GM06990 (cell line): ENCODE measurements around the gene ETV3.
"Not testable (repeated sequence)": the region's sequence is repeated elsewhere in the genome, so short reads cannot be mapped to it uniquely, and the experiment has no call there.

Experiments used
- DNase-seq: peaks from one replicate; pipeline ENCODE4 v3.0.0-alpha.2; 2011; ENCODE audit not compliant: insufficient read length; ENCODE audit errors: extremely low read depth
- H3K27me3 ChIP-seq: replicated peaks from 2 replicates; pipeline ENCODE4 v1.6.0; 2011; ENCODE audit warnings: low read length; ENCODE audit not compliant: control insufficient read depth, insufficient read depth
- H3K36me3 ChIP-seq: 2 replicates; pipeline ENCODE4 v1.5.1; 2011; ENCODE audit warnings: low read length; ENCODE audit not compliant: control insufficient read depth, insufficient read depth
- H3K4me3 ChIP-seq: replicated peaks from 2 replicates; pipeline ENCODE4 v1.5.1; 2011; ENCODE audit warnings: low read depth, mild to moderate bottlenecking, control low read depth, low read length
- CTCF ChIP-seq: IDR thresholded peaks from 2 replicates; pipeline ENCODE4 v1.5.1; 2011; ENCODE audit warnings: low read length, control low read depth, mild to moderate bottlenecking, inconsistent platforms; ENCODE audit not compliant: insufficient read depth, poor library complexity, severe bottlenecking

The ETV3 gene

GRCh38 chr1:157171903-157172503, 33.8 kb upstream of the ETV3 start:
- DNase-seq, H3K27me3 ChIP-seq, H3K36me3 ChIP-seq, H3K4me3 ChIP-seq: not testable (repeated sequence)
- peak; percentile 31 for TF ChIP-seq CTCF

- no peaks in the 10 kb centered on the region; the same call in 1 of the 2 replicates for H3K27me3 ChIP-seq
- DNase-seq = no peak
- TF ChIP-seq CTCF = peak; percentile 72
- no peak overlapping the region for H3K4me3 ChIP-seq
- no peaks in the 10 kb centered on the region for H3K36me3 ChIP-seq
Observed at GRCh38 chr1:157170677-157171515, 32.7 kb upstream of the ETV3 start.

- no peaks in the 10 kb centered on the region; the same call in 1 of the 2 replicates for H3K27me3 ChIP-seq
Observed at GRCh38 chr1:157168015-157168414, 29.8 kb upstream of the ETV3 start.

GRCh38 chr1:157167437-157167836, 29.2 kb upstream of the ETV3 start:
- no peak overlapping the region for H3K4me3 ChIP-seq
- DNase-seq = no peak
- no peak for TF ChIP-seq CTCF
- no peaks in the 10 kb centered on the region; the same call in 1 of the 2 replicates for H3K27me3 ChIP-seq
- H3K36me3 ChIP-seq = no peaks in the 10 kb centered on the region

More at GRCh38 chr1:157168015-157168414, 29.8 kb upstream of the ETV3 start:
- no peak overlapping the region for H3K4me3 ChIP-seq
- no peaks in the 10 kb centered on the region for H3K36me3 ChIP-seq
- TF ChIP-seq CTCF = no peak
- DNase-seq = no peak

- no peak for DNase-seq
- H3K27me3 ChIP-seq = no peaks in the 10 kb centered on the region; the same call in 1 of the 2 replicates
Observed at GRCh38 chr1:157166590-157166989, 28.4 kb upstream of the ETV3 start.

More at GRCh38 chr1:157166590-157166989, 28.4 kb upstream of the ETV3 start:
- H3K36me3 ChIP-seq = no peaks in the 10 kb centered on the region
- H3K4me3 ChIP-seq = no peak overlapping the region
- TF ChIP-seq CTCF = no peak
